ENCODE data around the gene PCNA. TPM values are rescaled to one million over a fixed set of nuclear protein-coding genes. Genes with fewer than 3 reads are reported as not detected.

PCNA gene
- total RNA-seq, 1 experiment from 2014 or later = 274 TPM

GRCh38 chr20:5154543-5154925 lies 34.8 kb upstream of the PCNA start:
- Histone ChIP-seq H3T11ph (ENCODE audit: low read length) (no peak overlapping the region), H3K4me1 (ENCODE audit: insufficient read depth, low read length) (peaks cover 3% of the 10 kb centered on the region; the same call in 1 of the 2 replicates), H3K9ac (ENCODE audit: extremely low read depth, insufficient read length, low read length) (no peak overlapping the region), H2BK15ac (ENCODE audit: low read depth, low read length) (no peak overlapping the region), H2AFZ (ENCODE audit: low read length) (no peak overlapping the region), H3K79me2 (ENCODE audit: insufficient read depth, low read length) (no peaks in the 10 kb centered on the region; the same call in 1 of the 2 replicates), H3K27ac (ENCODE audit: insufficient read length, low read depth, low read length) (no peak overlapping the region), H3K18ac (ENCODE audit: insufficient read length, low read depth, low read length) (no peak overlapping the region), H2BK20ac (ENCODE audit: low read depth, low read length, poor library complexity, severe bottlenecking) (no peak overlapping the region), H2BK5ac (ENCODE audit: insufficient read length, low read length) (no peak overlapping the region), H3K4ac (ENCODE audit: low read depth, low read length) (no peak overlapping the region), H3K56ac (ENCODE audit: insufficient read length, low read depth, low read length) (no peak overlapping the region), H2BK120ac (ENCODE audit: low read depth, low read length, poor library complexity, severe bottlenecking) (no peak overlapping the region), H3K27me3 (ENCODE audit: insufficient read depth, low read length) (no peaks in the 10 kb centered on the region), H4K8ac (replicated peaks; ENCODE audit: insufficient read length, low read depth, low read length) (no peak overlapping the region), H4K91ac (ENCODE audit: insufficient read length, low read depth, low read length) (no peak overlapping the region), H4K20me1 (ENCODE audit: control insufficient read depth, insufficient read depth, insufficient read length) (no peaks in the 10 kb centered on the region), H4K5ac (ENCODE audit: insufficient read length, low read depth, low read length) (no peak overlapping the region), H3K23me2 (ENCODE audit: insufficient read length, low read depth, low read length, poor library complexity, severe bottlenecking) (no peaks in the 10 kb centered on the region), H3K14ac (ENCODE audit: insufficient read depth, low read length) (no peak overlapping the region), H3K4me2 (ENCODE audit: insufficient read depth, insufficient read length, low read length) (no peak overlapping the region), H3K9me3 (ENCODE audit: control insufficient read depth, low read depth, low read length) (no peaks in the 10 kb centered on the region), H2BK12ac (ENCODE audit: insufficient read length, low read depth, low read length) (no peak overlapping the region), H3K79me1 (ENCODE audit: insufficient read depth, low read depth, low read length, poor library complexity, severe bottlenecking) (no peaks in the 10 kb centered on the region), H2AK5ac (ENCODE audit: insufficient read length, low read length) (no peak overlapping the region), H3K23ac (ENCODE audit: insufficient read length, low read depth, low read length) (no peak overlapping the region)
- no peak for DNase-seq
- Mint-ChIP-seq H3K27me3 (ENCODE audit: low read depth) (no peaks in the 10 kb centered on the region), H3K9me3 (no peaks in the 10 kb centered on the region), H3K36me3 (ENCODE audit: insufficient read depth in 1 of 3, low read depth in 3 of 3) (peaks cover 0 to 3% (median 0%) of the 10 kb centered on the region in 3 experiments; a peak in 2 of 7 replicates), H3K4me1 (peaks cover 16 to 32% of the 10 kb centered on the region in 2 experiments), H3K27ac (peak overlapping the region in 1 of 3 experiments; percentile 20; a peak in 2 of 7 replicates), H3K4me3 (no peak overlapping the region)
- no CpG with 5 or more reads among the region's 6 CpGs for WGBS (ENCODE audit: extremely low coverage, insufficient read length, low lambda C conversion rate)
- TF ChIP-seq, protein P1, sequence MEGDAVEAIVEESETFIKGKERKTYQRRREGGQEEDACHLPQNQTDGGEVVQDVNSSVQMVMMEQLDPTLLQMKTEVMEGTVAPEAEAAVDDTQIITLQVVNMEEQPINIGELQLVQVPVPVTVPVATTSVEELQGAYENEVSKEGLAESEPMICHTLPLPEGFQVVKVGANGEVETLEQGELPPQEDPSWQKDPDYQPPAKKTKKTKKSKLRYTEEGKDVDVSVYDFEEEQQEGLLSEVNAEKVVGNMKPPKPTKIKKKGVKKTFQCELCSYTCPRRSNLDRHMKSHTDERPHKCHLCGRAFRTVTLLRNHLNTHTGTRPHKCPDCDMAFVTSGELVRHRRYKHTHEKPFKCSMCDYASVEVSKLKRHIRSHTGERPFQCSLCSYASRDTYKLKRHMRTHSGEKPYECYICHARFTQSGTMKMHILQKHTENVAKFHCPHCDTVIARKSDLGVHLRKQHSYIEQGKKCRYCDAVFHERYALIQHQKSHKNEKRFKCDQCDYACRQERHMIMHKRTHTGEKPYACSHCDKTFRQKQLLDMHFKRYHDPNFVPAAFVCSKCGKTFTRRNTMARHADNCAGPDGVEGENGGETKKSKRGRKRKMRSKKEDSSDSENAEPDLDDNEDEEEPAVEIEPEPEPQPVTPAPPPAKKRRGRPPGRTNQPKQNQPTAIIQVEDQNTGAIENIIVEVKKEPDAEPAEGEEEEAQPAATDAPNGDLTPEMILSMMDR (conservative IDR thresholded peaks at IDR 0.05) = no peak

Measured in H9 (cell line).